K562 (cell line): ENCODE data around the gene TRPV6. TPM values are rescaled to one million over a fixed set of nuclear protein-coding genes. Genes with fewer than 3 reads are reported as not detected.

Experiments
- ATAC-seq: fragments of 200-7000 bp; cut with Tn5 transposase; 3 replicates; pipeline ENCODE4 v1.9.1; 2020; ENCODE audit warnings: moderate library complexity
- BruUV-seq: library from RNA; stranded (reverse); fragments of 400-500 nt; replicated peaks from 2 replicates; lab custom pipeline; 2021; lab: Mats Ljungman, UMichigan
- CTCF ChIA-PET: fragments of 300-600 bp; formaldehyde crosslinking; extraction: SDS; loops from one replicate; lab custom pipeline; 2021; ENCODE audit warnings: low intra/inter-chr PET ratio; lab: Yijun Ruan, JAX
- POLR2A ChIA-PET: fragments of 300-600, 350-650 bp; sonication (Branson Sonifier 250); formaldehyde crosslinking; extraction: SDS; loops from one replicate; lab custom pipeline; 2021; ENCODE audit warnings: antibody characterized with exemption, inconsistent platforms; lab: Yijun Ruan, JAX
- DNase-seq, 4 experiments: peaks; one replicate each; pipeline versions ENCODE4 v3.0.0 to v3.0.0-alpha.2; 2011 to 2018; ENCODE audit warnings: low spot score in 3 of 4, mixed read lengths in 3 of 4; ENCODE audit errors: extremely low read depth in 1 of 4
- FAIRE-seq: peaks from 2 replicates; lab custom pipeline; 2011; peaks lifted over from hg19 to GRCh38; lab: Jason Lieb, UNC
- H2AFZ ChIP-seq: 2 replicates; pipeline ENCODE4 v1.6.0; 2011; ENCODE audit warnings: low read depth, low read length, control low read depth, inconsistent platforms
- H3K27ac ChIP-seq: fragments of 200-600 bp; 3 replicates; pipeline ENCODE4 v1.8.0; 2011; ENCODE audit warnings: low read depth, mild to moderate bottlenecking, control low read depth, inconsistent platforms, low read length, moderate library complexity, mixed read lengths; ENCODE audit errors: extremely low read depth
- H3K27me3 ChIP-seq, 2 experiments: fragments of 300-600 bp in 1 of 2; 2 replicates in 1 of 2; 3 replicates in 1 of 2; pipeline versions ENCODE4 v1.6.0 to v1.8.0; 2011; ENCODE audit warnings: inconsistent platforms in 2 of 2, low read length in 2 of 2, mild to moderate bottlenecking in 1 of 2, mixed read lengths in 1 of 2, moderate library complexity in 1 of 2; ENCODE audit not compliant: control insufficient read depth in 2 of 2, insufficient read depth in 2 of 2
- H3K36me3 ChIP-seq: fragments of 300-600 bp; 3 replicates; pipeline ENCODE4 v1.8.0; 2011; ENCODE audit warnings: mild to moderate bottlenecking, low read length, inconsistent platforms; ENCODE audit not compliant: control insufficient read depth, insufficient read depth
- H3K4me1 ChIP-seq, 2 experiments: fragments of 200-600 bp in 1 of 2; replicated peaks in 1 of 2; 2 replicates in 1 of 2; 3 replicates in 1 of 2; pipeline versions ENCODE4 v1.5.1 to v1.8.0; 2011; ENCODE audit warnings: inconsistent platforms in 2 of 2, low read length in 2 of 2, mild to moderate bottlenecking in 1 of 2, mixed read lengths in 1 of 2, moderate library complexity in 1 of 2; ENCODE audit not compliant: control insufficient read depth in 2 of 2, insufficient read depth in 2 of 2
- H3K4me2 ChIP-seq: 2 replicates; pipeline ENCODE4 v1.6.1; 2011; ENCODE audit warnings: low read length, control low read depth, inconsistent platforms, mixed read lengths; ENCODE audit not compliant: insufficient read depth
- H3K4me3 ChIP-seq: fragments of 200-600 bp; sonication (generic), shearing (Covaris generic); 2 replicates; pipeline ENCODE4 v1.5.1; 2016; ENCODE audit warnings: control low read depth, inconsistent platforms
- H3K79me2 ChIP-seq: fragments of 200-600 bp; 3 replicates; pipeline ENCODE4 v1.8.0; 2011; ENCODE audit warnings: low read length, inconsistent platforms; ENCODE audit not compliant: control insufficient read depth, insufficient read depth
- H3K9ac ChIP-seq, 2 experiments: 2 replicates each; pipeline versions ENCODE4 v1.6.0 to v1.6.1; 2011; ENCODE audit warnings: low read depth in 2 of 2, low read length in 2 of 2, control low read depth in 1 of 2, inconsistent platforms in 1 of 2, mild to moderate bottlenecking in 1 of 2, mixed read lengths in 1 of 2; ENCODE audit not compliant: insufficient read depth in 1 of 2
- H3K9me1 ChIP-seq: one replicate; pipeline ENCODE4 v1.6.0; 2011; ENCODE audit warnings: inconsistent platforms, mild to moderate bottlenecking, low read length, moderate library complexity; ENCODE audit not compliant: control insufficient read depth, insufficient read depth
- H3K9me3 ChIP-seq: replicated peaks from 2 replicates; pipeline ENCODE4 v1.5.1; 2011; ENCODE audit warnings: low read depth, low read length, inconsistent platforms; ENCODE audit not compliant: control insufficient read depth, insufficient read depth
- H4K20me1 ChIP-seq: replicated peaks from 2 replicates; pipeline ENCODE4 v1.6.1; 2011; ENCODE audit warnings: low read length, inconsistent platforms, mixed read lengths; ENCODE audit not compliant: control insufficient read depth, insufficient read depth
- FOXP1 ChIP-seq: sonication (generic); formaldehyde crosslinking; IDR thresholded peaks from 2 replicates; pipeline ENCODE4 v1.8.0; 2022; ENCODE audit warnings: mild to moderate bottlenecking, missing genetic modification reagents
- ILK ChIP-seq: fragments of 450-650 bp; IDR thresholded peaks from 2 replicates; pipeline ENCODE4 v1.6.1; 2016; ENCODE audit warnings: missing genetic modification characterization, low read depth, mild to moderate bottlenecking, missing compliant biosample characterization, moderate library complexity, borderline replicate concordance
- MEIS2 ChIP-seq: fragments of 450-650 bp; IDR thresholded peaks from 2 replicates; pipeline ENCODE4 v1.6.1; 2014; ENCODE audit warnings: mild to moderate bottlenecking; ENCODE audit not compliant: partially characterized antibody
- NCOA4 ChIP-seq: fragments of 450-650 bp; IDR thresholded peaks from 2 replicates; pipeline ENCODE4 v1.6.1; 2018; ENCODE audit warnings: mild to moderate bottlenecking; ENCODE audit not compliant: partially characterized antibody
- SPI1 ChIP-seq: IDR thresholded peaks from 2 replicates; pipeline ENCODE4 v1.6.1; 2011; ENCODE audit warnings: low read depth, low read length, control low read depth, borderline replicate concordance
- TAF15 ChIP-seq: fragments of 200-400 bp; formaldehyde crosslinking; IDR thresholded peaks from 2 replicates; pipeline ENCODE4 v1.6.1; 2017; ENCODE audit warnings: mild to moderate bottlenecking, low read depth, low read length, moderate library complexity
- TOE1 ChIP-seq, 2 experiments: fragments of 450-650 bp in 1 of 2; sonication (generic) in 1 of 2; formaldehyde crosslinking in 1 of 2; IDR thresholded peaks; 2 replicates each; pipeline versions ENCODE4 v1.7.1 to v1.8.0; 2016 to 2022; ENCODE audit warnings: borderline replicate concordance in 2 of 2, mild to moderate bottlenecking in 2 of 2, antibody characterized with exemption in 1 of 2, inconsistent platforms in 1 of 2, low read depth in 1 of 2, missing genetic modification reagents in 1 of 2, moderate library complexity in 1 of 2
- YBX1 ChIP-seq: fragments of 450-650 bp; IDR thresholded peaks from 2 replicates; pipeline ENCODE4 v1.7.1; 2016; ENCODE audit warnings: mild to moderate bottlenecking
- ZNF143 ChIP-seq: sonication (generic); formaldehyde crosslinking; IDR thresholded peaks from 2 replicates; pipeline ENCODE4 v1.9.0; 2022; ENCODE audit warnings: mild to moderate bottlenecking, missing genetic modification reagents
- WGBS: fragments of 100-300 bp; shearing (Covaris generic); methylation state at CpG from one replicate; pipeline ENCODE4 v1.1.6; 2016; ENCODE audit warnings: low coverage, mixed read lengths; ENCODE audit not compliant: insufficient coverage; ENCODE audit errors: missing lambda C conversion rate; 5-methylcytosine and 5-hydroxymethylcytosine counted together
- in situ Hi-C: fragments of 300-500 bp; cut with MboI; formaldehyde crosslinking; loops from 4 replicates; pipeline ENCODE4 v1.15.0; 2018; ENCODE audit warnings: inconsistent platforms, mixed read lengths
- intact Hi-C: fragments of 100-400 bp; cut with micrococcal nuclease; formaldehyde crosslinking; loops from 2 replicates; pipeline ENCODE4 v1.14.2; 2022
- polyA plus RNA-seq, 8 experiments: library from polyadenylated mRNA; depleted of rRNA in 4 of 8; stranded (reverse) in 5 of 8; unstranded in 3 of 8; fragments of >200 nt; fragmentation: Nextera tagmentation in 2 of 8; fragmentation: Illumina TruSeq in 1 of 8; extraction: Ambion mirVana in 2 of 8; extraction: Trizol in 1 of 8; gene quantifications; 2 replicates each; pipeline versions ENCODE4 v1.2.1 to v1.2.3, GENCODE V29; 2011 to 2014; ENCODE audit warnings: inconsistent platforms in 1 of 8, missing spikeins in 1 of 8
- total RNA-seq, 7 experiments: library from RNA; depleted of rRNA in 6 of 7; stranded (reverse); fragments of >200 nt in 6 of 7; fragmentation: Illumina TruSeq in 2 of 7; extraction: Trizol in 2 of 7; gene quantifications; 2 replicates each; pipeline versions ENCODE4 v1.2.1 to v1.2.3, GENCODE V29; 2011 to 2021; ENCODE audit warnings: low replicate concordance in 1 of 7
- TF ChIP-seq, protein P1 (sequence below), 2 experiments: IDR thresholded peaks; 2 replicates each; pipeline ENCODE4 v1.6.1; 2012; ENCODE audit warnings: improper control_type of control experiment in 2 of 2, low read depth in 2 of 2, low read length in 2 of 2, borderline replicate concordance in 1 of 2
- TF ChIP-seq, protein P2 (sequence below): fragments of 450-650 bp; IDR thresholded peaks from 2 replicates; pipeline ENCODE4 v1.6.1; 2018; ENCODE audit not compliant: partially characterized antibody
- TF ChIP-seq, protein P3 (sequence below): fragments of 250-450 bp; sonication (Bioruptor Pico); IDR thresholded peaks from 2 replicates; pipeline ENCODE4 v1.8.0; 2021; ENCODE audit warnings: moderate library complexity, mild to moderate bottlenecking, inconsistent platforms

Gene TRPV6
- total and polyA plus RNA-seq, 9 of the 15 experiments (the other 6 are each of a cell fraction or from before 2014, with no cell fraction given) = 0.04 to 0.36 (median 0.11) TPM

DNA sequence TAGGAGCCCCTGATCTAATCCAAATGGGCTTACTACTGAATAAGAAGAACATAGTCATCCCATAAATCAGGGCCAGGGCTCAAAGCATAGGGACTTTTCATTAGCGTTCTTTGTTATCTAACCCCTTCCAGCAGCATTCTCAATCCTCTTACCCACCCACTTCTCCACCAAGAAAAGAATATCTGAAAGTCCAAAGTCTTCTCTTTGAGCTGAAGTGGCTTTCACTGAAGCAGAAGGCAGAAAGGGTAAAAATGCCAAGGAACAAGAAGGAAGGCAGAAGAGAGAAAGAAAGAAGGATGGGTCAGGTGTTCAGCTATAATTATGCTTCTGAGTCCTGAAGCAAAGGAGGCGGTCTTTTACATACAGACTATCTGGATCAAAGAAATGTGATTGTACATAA, 37.8 kb upstream of the TRPV6 start:
- Histone ChIP-seq H4K20me1 (no peaks in the 10 kb centered on the region), H3K9ac (no peak overlapping the region), H3K27ac (no peak overlapping the region), H3K27me3 (peaks cover 12 to 31% of the 10 kb centered on the region in 2 experiments; a peak in 4 of 5 replicates), H3K9me1 (no peaks in the 10 kb centered on the region), H3K4me3 (no peak overlapping the region), H3K4me2 (no peak overlapping the region), H3K9me3 (no peaks in the 10 kb centered on the region), H3K36me3 (no peaks in the 10 kb centered on the region), H2AFZ (no peak overlapping the region), H3K4me1 (no peaks in the 10 kb centered on the region), H3K79me2 (no peaks in the 10 kb centered on the region)
- ChIA-PET CTCF (no interaction called here), POLR2A (interaction anchor here (0.6 kb wide), 1 partner anchor 188 kb away, joined by 3 read pairs; no protein-coding TSS in a partner anchor)
- TF ChIP-seq FOXP1 = no peak
- no peak for TF ChIP-seq MEIS2
- no peak for TF ChIP-seq ILK (tag)
- TF ChIP-seq YBX1 = no peak
- no peak for TF ChIP-seq SPI1
- TF ChIP-seq TAF15 = no peak
- no peak for TF ChIP-seq NCOA4
- TF ChIP-seq ZNF143 (CRISPR knock-in tag) = no peak
- TF ChIP-seq, protein P1, sequence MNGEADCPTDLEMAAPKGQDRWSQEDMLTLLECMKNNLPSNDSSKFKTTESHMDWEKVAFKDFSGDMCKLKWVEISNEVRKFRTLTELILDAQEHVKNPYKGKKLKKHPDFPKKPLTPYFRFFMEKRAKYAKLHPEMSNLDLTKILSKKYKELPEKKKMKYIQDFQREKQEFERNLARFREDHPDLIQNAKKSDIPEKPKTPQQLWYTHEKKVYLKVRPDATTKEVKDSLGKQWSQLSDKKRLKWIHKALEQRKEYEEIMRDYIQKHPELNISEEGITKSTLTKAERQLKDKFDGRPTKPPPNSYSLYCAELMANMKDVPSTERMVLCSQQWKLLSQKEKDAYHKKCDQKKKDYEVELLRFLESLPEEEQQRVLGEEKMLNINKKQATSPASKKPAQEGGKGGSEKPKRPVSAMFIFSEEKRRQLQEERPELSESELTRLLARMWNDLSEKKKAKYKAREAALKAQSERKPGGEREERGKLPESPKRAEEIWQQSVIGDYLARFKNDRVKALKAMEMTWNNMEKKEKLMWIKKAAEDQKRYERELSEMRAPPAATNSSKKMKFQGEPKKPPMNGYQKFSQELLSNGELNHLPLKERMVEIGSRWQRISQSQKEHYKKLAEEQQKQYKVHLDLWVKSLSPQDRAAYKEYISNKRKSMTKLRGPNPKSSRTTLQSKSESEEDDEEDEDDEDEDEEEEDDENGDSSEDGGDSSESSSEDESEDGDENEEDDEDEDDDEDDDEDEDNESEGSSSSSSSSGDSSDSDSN (IDR thresholded peaks at IDR 0.05; ENCODE audit: borderline replicate concordance in 1 of 2, low read depth in 2 of 2, low read length in 2 of 2) = no peak
- TF ChIP-seq, protein P2, sequence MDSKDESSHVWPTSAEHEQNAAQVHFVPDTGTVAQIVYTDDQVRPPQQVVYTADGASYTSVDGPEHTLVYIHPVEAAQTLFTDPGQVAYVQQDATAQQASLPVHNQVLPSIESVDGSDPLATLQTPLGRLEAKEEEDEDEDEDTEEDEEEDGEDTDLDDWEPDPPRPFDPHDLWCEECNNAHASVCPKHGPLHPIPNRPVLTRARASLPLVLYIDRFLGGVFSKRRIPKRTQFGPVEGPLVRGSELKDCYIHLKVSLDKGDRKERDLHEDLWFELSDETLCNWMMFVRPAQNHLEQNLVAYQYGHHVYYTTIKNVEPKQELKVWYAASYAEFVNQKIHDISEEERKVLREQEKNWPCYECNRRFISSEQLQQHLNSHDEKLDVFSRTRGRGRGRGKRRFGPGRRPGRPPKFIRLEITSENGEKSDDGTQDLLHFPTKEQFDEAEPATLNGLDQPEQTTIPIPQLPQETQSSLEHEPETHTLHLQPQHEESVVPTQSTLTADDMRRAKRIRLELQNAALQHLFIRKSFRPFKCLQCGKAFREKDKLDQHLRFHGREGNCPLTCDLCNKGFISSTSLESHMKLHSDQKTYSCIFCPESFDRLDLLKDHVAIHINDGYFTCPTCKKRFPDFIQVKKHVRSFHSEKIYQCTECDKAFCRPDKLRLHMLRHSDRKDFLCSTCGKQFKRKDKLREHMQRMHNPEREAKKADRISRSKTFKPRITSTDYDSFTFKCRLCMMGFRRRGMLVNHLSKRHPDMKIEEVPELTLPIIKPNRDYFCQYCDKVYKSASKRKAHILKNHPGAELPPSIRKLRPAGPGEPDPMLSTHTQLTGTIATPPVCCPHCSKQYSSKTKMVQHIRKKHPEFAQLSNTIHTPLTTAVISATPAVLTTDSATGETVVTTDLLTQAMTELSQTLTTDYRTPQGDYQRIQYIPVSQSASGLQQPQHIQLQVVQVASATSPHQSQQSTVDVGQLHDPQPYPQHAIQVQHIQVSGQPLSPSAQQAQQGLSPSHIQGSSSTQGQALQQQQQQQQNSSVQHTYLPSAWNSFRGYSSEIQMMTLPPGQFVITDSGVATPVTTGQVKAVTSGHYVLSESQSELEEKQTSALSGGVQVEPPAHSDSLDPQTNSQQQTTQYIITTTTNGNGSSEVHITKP = no peak
- TF ChIP-seq, protein P3, sequence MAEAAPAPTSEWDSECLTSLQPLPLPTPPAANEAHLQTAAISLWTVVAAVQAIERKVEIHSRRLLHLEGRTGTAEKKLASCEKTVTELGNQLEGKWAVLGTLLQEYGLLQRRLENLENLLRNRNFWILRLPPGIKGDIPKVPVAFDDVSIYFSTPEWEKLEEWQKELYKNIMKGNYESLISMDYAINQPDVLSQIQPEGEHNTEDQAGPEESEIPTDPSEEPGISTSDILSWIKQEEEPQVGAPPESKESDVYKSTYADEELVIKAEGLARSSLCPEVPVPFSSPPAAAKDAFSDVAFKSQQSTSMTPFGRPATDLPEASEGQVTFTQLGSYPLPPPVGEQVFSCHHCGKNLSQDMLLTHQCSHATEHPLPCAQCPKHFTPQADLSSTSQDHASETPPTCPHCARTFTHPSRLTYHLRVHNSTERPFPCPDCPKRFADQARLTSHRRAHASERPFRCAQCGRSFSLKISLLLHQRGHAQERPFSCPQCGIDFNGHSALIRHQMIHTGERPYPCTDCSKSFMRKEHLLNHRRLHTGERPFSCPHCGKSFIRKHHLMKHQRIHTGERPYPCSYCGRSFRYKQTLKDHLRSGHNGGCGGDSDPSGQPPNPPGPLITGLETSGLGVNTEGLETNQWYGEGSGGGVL (CRISPR knock-in tag) = no peak
- TF ChIP-seq TOE1 (IDR thresholded peaks at IDR 0.05; ENCODE audit: borderline replicate concordance) = no peak
- TF ChIP-seq TOE1 (CRISPR knock-in tag; IDR thresholded peaks at IDR 0.05; ENCODE audit: borderline replicate concordance, low read depth) = no peak
- WGBS = 0% methylated on average over 2 of the region's 2 CpGs
- BruUV-seq = no TSS peak
- in situ Hi-C loops (no loop called here), intact Hi-C loops (no loop called here)
- DNase-seq (no peak), FAIRE-seq (no peak), ATAC-seq (no peak)
